HUES64 (cell line): Measurements from ENCODE around the gene CFAP46.
"Not testable (repeated sequence)": the region's sequence is repeated elsewhere in the genome, so short reads cannot be mapped to it uniquely, and the experiment has no call there.

Experiments used
- H3K27ac ChIP-seq: 2 replicates; pipeline ENCODE4 v1.7.0; 2013; ENCODE audit warnings: low read depth, low read length, inconsistent platforms
- H3K27me3 ChIP-seq: 2 replicates; pipeline ENCODE4 v1.6.1; 2013; ENCODE audit warnings: mild to moderate bottlenecking, low read length; ENCODE audit not compliant: insufficient read depth
- H3K36me3 ChIP-seq: 2 replicates; pipeline ENCODE4 v1.6.1; 2013; ENCODE audit warnings: mild to moderate bottlenecking, low read length; ENCODE audit not compliant: insufficient read depth
- H3K4me1 ChIP-seq: 2 replicates; pipeline ENCODE4 v1.6.1; 2013; ENCODE audit warnings: mild to moderate bottlenecking, low read length, moderate library complexity; ENCODE audit not compliant: insufficient read depth
- H3K4me3 ChIP-seq: 2 replicates; pipeline ENCODE4 v1.5.1; 2013; ENCODE audit warnings: mild to moderate bottlenecking, low read length, moderate library complexity
- H3K9ac ChIP-seq: 2 replicates; pipeline ENCODE4 v1.6.1; 2013; ENCODE audit warnings: mild to moderate bottlenecking, low read depth, low read length
- H3K9me3 ChIP-seq: 2 replicates; pipeline ENCODE4 v1.6.1; 2013; ENCODE audit warnings: low read depth, low read length; ENCODE audit not compliant: insufficient read depth
- WGBS: fragments of 150-250, 120-280 bp; methylation state at CpG from one replicate; pipeline ENCODE4 v1.1.7; 2013; ENCODE audit warnings: missing lambda C conversion rate; 5-methylcytosine and 5-hydroxymethylcytosine counted together

The CFAP46 gene

DNA sequence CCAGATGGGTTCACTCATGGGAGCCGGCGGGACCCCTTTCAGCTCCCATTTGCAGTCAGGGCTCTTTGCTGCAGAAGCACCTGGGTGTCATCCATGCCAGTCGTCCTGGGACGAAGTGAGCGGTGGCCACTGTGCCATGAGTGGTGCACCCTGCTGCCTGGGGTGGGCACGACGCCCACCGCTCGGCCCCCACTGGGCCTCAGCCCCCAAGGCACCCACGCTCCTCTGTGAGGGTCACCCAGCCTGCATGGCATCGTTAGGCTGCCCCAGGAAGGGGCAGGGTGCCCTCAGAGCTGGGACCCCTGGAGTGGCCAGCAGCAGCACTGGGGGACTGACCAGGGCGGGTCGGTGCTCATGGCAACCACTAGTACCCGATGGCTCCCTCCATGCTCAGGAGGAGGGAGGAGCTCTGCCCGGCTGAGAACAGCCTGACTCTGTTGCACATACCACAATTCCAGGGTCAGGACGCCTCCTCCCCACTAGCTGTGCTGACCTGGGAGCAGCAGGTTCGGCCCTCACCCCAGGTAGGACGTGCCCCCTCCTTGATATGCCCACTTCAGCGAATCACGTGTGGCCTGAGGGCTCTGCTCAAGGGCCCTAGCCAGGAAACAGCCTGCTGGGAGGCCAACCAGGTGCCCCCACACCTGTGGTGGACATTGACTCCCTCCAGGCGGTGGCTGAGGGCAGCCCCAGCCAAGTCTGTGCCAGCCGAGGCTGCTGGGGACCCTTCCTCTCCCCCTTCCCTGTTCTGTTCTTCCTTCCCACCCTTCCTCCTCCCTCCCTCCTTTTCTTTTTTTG is 28.5 kb upstream of the CFAP46 start:
- H3K4me3 ChIP-seq, result no peak overlapping the region
- H3K36me3 ChIP-seq, result no peaks in the 10 kb centered on the region
- H3K27me3 ChIP-seq, result no peaks in the 10 kb centered on the region
- no peak overlapping the region for H3K9ac ChIP-seq
- no peaks in the 10 kb centered on the region for H3K9me3 ChIP-seq
- H3K4me1 ChIP-seq, result peaks cover 8% of the 10 kb centered on the region; the same call in 1 of the 2 replicates
- WGBS, result 89% methylated on average over 22 of the region's 22 CpGs
- H3K27ac ChIP-seq, result no peak overlapping the region

- Histone ChIP-seq H3K27me3 (no peaks in the 10 kb centered on the region), H3K36me3 (no peaks in the 10 kb centered on the region), H3K4me3 (no peak overlapping the region), H3K27ac (no peak overlapping the region), H3K4me1 (peaks cover 8% of the 10 kb centered on the region; the same call in 1 of the 2 replicates), H3K9me3 (no peaks in the 10 kb centered on the region), H3K9ac (no peak overlapping the region)
- 76% methylated on average over 11 of the region's 11 CpGs for WGBS
Measured at GRCh38 chr10:132967540-132967939, 25.2 kb upstream of the CFAP46 start.

- no peak overlapping the region for H3K9ac ChIP-seq
Measured at GRCh38 chr10:132965411-132966057, 23.2 kb upstream of the CFAP46 start.

GRCh38 chr10:132964707-132965410 is 22.5 kb upstream of the CFAP46 start:
- H3K9me3 ChIP-seq, H3K27me3 ChIP-seq, H3K36me3 ChIP-seq, H3K27ac ChIP-seq, H3K4me1 ChIP-seq, H3K9ac ChIP-seq, H3K4me3 ChIP-seq: not testable (repeated sequence)
- WGBS, result 95% methylated on average over 43 of the region's 43 CpGs

More at GRCh38 chr10:132965411-132966057, 23.2 kb upstream of the CFAP46 start:
- no peaks in the 10 kb centered on the region; the same call in 1 of the 2 replicates for H3K27me3 ChIP-seq
- H3K27ac ChIP-seq, result no peak overlapping the region
- no peaks in the 10 kb centered on the region for H3K9me3 ChIP-seq
- peaks cover 4% of the 10 kb centered on the region; the same call in 1 of the 2 replicates for H3K4me1 ChIP-seq
- H3K4me3 ChIP-seq, result no peak overlapping the region
- 92% methylated on average over 26 of the region's 26 CpGs for WGBS
- no peaks in the 10 kb centered on the region for H3K36me3 ChIP-seq

DNA sequence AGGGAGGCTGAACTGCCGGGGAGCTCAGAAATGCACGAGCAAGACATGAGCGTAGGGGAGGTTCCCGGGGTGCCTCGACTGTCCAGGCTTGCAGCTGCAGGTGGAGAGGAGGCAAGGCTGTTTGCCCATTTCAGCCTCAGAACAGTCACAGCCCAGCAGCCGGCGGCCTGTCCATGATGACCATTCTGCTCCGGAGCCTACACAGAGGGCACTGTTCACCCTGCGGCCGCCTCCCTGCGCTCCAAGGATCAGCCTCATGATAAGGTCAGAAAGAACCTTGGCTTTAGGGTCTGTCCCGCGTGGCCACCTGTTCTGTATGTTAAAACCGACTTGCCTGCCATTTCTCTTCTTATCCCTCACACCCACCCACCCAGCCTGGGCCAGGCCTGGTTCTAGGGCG is 21.9 kb upstream of the CFAP46 start:
- Histone ChIP-seq H3K4me1 (peaks cover 4% of the 10 kb centered on the region; the same call in 1 of the 2 replicates), H3K4me3 (no peak overlapping the region), H3K36me3 (no peaks in the 10 kb centered on the region), H3K9me3 (no peaks in the 10 kb centered on the region), H3K27me3 (no peaks in the 10 kb centered on the region; the same call in 1 of the 2 replicates), H3K9ac (no peak overlapping the region), H3K27ac (no peak overlapping the region)
- WGBS, result 91% methylated on average over 15 of the region's 15 CpGs

DNA sequence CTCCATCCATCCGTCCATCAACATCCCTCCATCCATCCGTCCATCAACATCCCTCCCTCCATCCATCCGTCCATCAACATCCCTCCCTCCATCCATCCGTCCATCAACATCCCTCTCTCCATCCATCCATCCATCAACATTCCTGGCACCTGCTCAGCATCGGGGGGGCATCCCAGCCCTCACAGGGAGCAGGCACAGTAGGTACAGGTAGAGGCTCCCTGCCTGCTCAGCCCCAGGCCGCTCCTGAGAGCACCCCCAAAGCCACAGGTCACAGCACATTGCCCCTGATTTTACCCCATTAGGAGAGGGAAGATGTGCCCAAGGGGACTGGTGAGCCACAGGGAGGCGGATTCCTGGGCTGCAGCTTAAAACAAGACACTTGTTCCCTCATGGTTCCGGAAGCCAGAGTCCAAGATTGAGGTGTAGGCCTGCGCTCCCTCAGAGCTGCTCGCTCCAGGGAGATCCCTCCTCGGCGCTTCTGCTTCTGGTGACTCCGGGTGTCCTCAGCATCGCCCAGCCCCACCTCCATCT is 21.1 kb upstream of the CFAP46 start:
- H3K4me3 ChIP-seq, result no peak overlapping the region
- no peak overlapping the region for H3K27ac ChIP-seq
- no peaks in the 10 kb centered on the region; the same call in 1 of the 2 replicates for H3K27me3 ChIP-seq
- H3K9me3 ChIP-seq, result no peaks in the 10 kb centered on the region
- H3K36me3 ChIP-seq, result no peaks in the 10 kb centered on the region
- H3K4me1 ChIP-seq, result peaks cover 4% of the 10 kb centered on the region; the same call in 1 of the 2 replicates
- WGBS, result 94% methylated on average over 14 of the region's 14 CpGs
- H3K9ac ChIP-seq, result no peak overlapping the region

GRCh38 chr10:132962623-132963429 is 20.5 kb upstream of the CFAP46 start:
- Histone ChIP-seq H3K4me3 (peak overlapping the region; percentile 46), H3K4me1 (peaks cover 4% of the 10 kb centered on the region; the same call in 1 of the 2 replicates), H3K27ac (no peak overlapping the region), H3K27me3 (no peaks in the 10 kb centered on the region; the same call in 1 of the 2 replicates), H3K9me3 (no peaks in the 10 kb centered on the region), H3K9ac (no peak overlapping the region), H3K36me3 (no peaks in the 10 kb centered on the region)
- WGBS, result 73% methylated on average over 9 of the region's 11 CpGs

DNA sequence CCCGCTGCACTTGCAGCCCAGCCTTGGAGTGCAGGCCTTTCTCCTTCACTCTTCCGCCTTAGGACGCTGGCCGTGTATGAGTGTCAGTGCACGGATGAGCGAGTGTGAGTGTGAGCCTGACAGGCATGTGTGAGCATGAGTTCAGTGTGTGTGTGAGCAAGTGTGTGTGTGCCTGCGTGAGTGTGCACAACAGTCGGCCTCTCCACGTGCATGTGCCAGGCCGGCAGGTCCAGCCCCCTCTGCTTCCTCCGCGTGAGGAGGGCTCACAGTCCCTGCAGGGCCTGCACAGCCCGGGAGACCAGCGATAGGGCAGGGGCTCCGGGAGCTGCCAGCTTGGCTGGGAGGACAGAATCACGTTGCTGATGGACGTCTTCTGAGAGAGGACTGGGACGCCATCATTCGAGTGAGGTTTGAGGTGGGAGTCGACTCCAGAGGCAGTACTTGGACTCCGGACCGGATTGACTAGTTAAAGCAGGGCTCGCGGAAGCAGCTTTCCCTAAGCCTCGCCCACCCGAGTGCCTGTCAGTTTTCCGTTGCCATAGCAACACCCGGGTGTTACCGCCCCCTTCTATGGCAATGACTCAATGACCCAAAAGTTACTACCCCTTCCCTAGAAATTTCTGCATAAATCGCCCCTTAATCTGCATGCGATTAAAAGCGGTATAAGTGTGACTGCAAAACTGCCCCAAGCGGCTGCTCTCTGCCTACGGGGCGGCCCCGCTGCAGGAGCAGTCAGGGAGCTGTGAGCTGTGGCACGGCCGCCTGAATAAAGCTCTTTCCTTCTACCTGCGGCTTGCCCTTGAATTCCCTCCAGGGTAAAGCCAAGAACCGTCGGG is 19.6 kb upstream of the CFAP46 start:
- Histone ChIP-seq H3K36me3 (no peaks in the 10 kb centered on the region), H3K4me3 (peak overlapping the region; percentile 46), H3K4me1 (peaks cover 4% of the 10 kb centered on the region; the same call in 1 of the 2 replicates), H3K27me3 (no peaks in the 10 kb centered on the region; the same call in 1 of the 2 replicates), H3K27ac (no peak overlapping the region), H3K9ac (0 out of 2 replicates have a peak overlapping the region, but pooled peaks have one; percentile 1), H3K9me3 (no peaks in the 10 kb centered on the region)
- WGBS, result 23% methylated on average over 41 of the region's 41 CpGs

DNA sequence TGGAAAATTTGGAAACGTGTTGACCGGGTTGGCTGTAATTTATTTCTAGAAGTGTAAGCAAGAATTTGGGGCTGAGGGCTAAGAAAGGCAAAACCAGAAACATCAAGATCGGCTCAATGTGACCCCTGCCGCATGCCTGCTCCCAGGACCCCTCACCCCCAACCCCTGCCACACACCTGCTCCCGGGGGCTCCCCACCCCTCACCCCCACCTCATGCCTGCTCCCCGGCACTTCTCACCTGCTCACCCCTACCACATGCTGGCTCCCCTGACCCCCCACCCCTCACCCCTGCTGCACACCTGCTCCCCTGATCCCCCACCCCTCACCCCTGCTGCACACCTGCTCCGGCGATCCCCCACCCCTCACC is 19.0 kb upstream of the CFAP46 start:
- peaks cover 4% of the 10 kb centered on the region; the same call in 1 of the 2 replicates for H3K4me1 ChIP-seq
- no peaks in the 10 kb centered on the region; the same call in 1 of the 2 replicates for H3K27me3 ChIP-seq
- no peaks in the 10 kb centered on the region for H3K9me3 ChIP-seq
- H3K27ac ChIP-seq, result no peak overlapping the region
- no peak overlapping the region for H3K4me3 ChIP-seq
- H3K36me3 ChIP-seq, result no peaks in the 10 kb centered on the region
- WGBS, result 92% methylated on average over 8 of the region's 8 CpGs
- no peak overlapping the region for H3K9ac ChIP-seq
